ENCODE results near the gene HYAL1. TPM values are rescaled to one million over a fixed set of nuclear protein-coding genes. Genes with fewer than 3 reads are reported as not detected.

Gene HYAL1
- total RNA-seq, 1 donor from 2014 or later = 52.2 TPM

DNA sequence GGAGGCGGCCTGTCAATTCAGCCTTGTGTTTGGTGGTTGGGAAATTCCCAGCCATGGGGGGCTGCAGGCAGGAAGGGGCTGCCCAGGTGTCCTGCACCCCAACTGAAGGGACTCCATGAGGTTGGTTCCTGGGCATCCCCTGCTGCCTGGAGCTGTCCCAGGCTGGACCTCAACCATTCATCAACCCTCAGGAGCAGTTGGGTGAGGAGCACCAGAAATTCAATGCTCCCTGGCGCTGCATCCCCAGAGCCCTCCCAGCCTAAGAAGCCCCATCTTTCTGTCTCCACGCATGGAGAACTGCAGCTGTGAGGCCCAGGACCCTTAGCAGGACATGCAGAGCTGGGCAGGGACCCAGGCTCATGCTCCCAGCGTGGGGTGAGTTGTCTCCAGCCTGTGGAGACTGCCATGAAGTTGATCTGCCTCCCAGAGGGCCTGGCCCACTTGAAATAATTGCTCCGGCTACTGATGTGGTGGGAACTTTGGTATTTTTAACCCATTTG, 42.4 kb downstream of the HYAL1 start:
- H3K36me3 ChIP-seq = peaks cover 26% of the 10 kb centered on the region
- no peak for DNase-seq
- H3K9me3 ChIP-seq (replicated peaks) = peaks cover 6% of the 10 kb centered on the region
- TF ChIP-seq, protein P1, sequence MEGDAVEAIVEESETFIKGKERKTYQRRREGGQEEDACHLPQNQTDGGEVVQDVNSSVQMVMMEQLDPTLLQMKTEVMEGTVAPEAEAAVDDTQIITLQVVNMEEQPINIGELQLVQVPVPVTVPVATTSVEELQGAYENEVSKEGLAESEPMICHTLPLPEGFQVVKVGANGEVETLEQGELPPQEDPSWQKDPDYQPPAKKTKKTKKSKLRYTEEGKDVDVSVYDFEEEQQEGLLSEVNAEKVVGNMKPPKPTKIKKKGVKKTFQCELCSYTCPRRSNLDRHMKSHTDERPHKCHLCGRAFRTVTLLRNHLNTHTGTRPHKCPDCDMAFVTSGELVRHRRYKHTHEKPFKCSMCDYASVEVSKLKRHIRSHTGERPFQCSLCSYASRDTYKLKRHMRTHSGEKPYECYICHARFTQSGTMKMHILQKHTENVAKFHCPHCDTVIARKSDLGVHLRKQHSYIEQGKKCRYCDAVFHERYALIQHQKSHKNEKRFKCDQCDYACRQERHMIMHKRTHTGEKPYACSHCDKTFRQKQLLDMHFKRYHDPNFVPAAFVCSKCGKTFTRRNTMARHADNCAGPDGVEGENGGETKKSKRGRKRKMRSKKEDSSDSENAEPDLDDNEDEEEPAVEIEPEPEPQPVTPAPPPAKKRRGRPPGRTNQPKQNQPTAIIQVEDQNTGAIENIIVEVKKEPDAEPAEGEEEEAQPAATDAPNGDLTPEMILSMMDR (IDR thresholded peaks at IDR 0.05; ENCODE audit: borderline replicate concordance) = no peak
- H3K27me3 ChIP-seq (ENCODE audit: low read depth) = no peaks in the 10 kb centered on the region
- H3K27ac ChIP-seq (replicated peaks) = peak overlapping the region; percentile 99
- intact Hi-C loops (cut with micrococcal nuclease) = no loop called here
- H3K4me1 ChIP-seq = peaks cover 81% of the 10 kb centered on the region
- peak overlapping the region; percentile 79 for H3K4me3 ChIP-seq

DNA sequence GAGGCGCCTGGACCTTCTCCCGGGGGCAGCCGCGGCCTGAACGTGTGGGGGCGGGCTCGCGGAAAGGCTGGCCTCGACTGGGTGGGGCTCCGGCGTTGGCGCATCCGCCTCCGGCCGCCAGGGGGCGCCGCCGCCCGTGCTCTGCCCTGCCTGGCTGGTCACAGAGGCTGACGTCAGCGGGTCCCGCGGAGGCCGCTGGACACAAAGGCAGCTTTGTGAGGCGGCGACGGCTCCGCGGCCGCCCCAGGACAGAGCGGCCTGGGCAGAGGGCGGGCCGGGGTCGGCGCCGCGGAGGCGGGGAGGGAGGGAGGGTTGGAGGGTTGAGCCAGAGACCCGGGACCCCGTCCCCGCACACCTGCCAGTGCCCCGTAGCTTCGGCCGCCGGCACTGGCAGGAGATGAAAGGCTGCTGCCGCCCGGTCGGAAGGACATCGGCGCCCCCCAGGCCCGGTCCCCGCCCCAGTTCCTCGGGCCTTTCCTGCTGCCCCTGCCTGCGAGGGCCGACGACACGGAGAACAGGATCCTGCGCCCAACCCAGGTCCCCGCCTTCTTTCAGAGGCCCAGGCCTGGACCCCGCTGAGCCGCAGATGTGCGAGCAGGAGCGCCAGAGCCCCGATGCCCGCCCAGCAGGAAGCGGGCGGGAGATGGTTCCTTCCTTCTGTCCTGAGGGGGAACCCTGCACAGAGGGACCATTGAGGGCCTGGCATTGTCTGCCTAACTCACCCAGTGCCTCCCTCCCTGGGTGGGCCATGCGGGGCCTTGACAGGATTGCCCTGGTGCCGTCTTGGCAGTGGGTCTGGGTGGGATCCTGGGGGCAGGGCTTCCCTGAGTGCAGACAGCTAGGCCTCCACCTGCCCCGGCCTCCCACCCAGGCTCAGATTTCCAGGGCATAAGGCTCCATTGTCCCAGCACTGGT, 43.1 kb downstream of the HYAL1 start:
- no peaks in the 10 kb centered on the region for H3K27me3 ChIP-seq (ENCODE audit: low read depth)
- DNase-seq = peak; percentile 95
- intact Hi-C loops (cut with micrococcal nuclease) = no loop called here
- peak overlapping the region; percentile 99 for H3K27ac ChIP-seq (replicated peaks)
- H3K4me1 ChIP-seq = peaks cover 81% of the 10 kb centered on the region
- peak overlapping the region; percentile 79 for H3K4me3 ChIP-seq
- H3K36me3 ChIP-seq = peaks cover 33% of the 10 kb centered on the region
- TF ChIP-seq, protein P1 (IDR thresholded peaks at IDR 0.05; ENCODE audit: borderline replicate concordance) = peak; percentile 98
- H3K9me3 ChIP-seq (replicated peaks) = peaks cover 6% of the 10 kb centered on the region

DNA sequence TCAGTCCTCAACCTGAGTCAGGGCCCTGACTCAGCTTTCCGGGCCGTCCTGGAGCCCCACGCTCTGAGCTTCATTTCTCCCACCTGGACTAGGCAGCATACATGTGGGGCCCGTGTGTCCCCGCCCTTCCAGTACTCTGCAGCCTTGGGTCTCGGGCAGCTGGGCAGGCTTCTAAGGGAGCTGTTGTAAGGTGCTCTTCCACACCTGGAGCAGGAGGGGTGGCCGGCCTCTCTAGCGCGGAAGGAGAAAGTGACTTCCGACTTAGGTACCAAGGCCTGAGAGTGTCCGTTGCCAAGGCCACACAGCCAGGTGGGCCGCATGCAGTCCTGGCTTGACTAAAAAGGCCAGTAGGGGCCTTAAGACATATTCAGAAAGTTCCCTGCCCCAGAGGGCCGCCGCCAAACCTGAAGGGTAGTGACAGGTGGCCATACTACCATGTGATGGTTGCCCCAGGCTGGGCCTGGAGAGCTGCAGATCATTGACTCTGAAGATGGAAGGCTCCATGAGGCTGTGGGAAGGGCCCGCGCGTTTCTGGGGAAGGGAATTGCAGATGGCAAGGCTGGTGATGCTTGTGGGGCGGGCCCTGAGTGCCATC, 43.8 kb downstream of the HYAL1 start:
- Histone ChIP-seq H3K9me3 (replicated peaks) (peaks cover 6% of the 10 kb centered on the region), H3K4me3 (peak overlapping the region; percentile 79), H3K27ac (replicated peaks) (peak overlapping the region; percentile 99), H3K4me1 (peaks cover 81% of the 10 kb centered on the region), H3K27me3 (ENCODE audit: low read depth) (no peaks in the 10 kb centered on the region), H3K36me3 (peaks cover 38% of the 10 kb centered on the region)
- TF ChIP-seq, protein P1 (IDR thresholded peaks at IDR 0.05; ENCODE audit: borderline replicate concordance) = no peak
- no peak for DNase-seq
- intact Hi-C loops (cut with micrococcal nuclease) = no loop called here

DNA sequence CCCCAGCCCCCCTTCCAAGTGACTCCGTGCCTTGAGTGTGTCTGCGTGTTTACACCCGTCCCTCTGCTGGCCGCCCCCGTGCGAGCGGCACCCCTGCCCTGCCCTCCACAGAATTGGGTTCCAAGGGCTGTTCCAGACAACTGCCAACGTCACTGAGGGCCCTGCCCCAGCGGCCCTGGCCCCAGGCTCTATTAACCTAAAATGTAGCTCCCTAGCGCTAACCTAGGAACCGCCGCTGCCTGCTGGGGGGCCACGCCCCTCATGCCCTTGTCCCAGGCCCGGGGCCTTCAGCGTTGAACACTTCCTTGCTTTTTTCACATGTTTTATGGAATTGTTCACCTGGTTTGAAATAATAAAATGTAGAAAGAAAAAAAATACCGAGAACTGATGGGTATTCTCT, 44.4 kb downstream of the HYAL1 start:
- Histone ChIP-seq H3K4me3 (no peak overlapping the region), H3K27me3 (ENCODE audit: low read depth) (no peaks in the 10 kb centered on the region), H3K9me3 (replicated peaks) (peaks cover 6% of the 10 kb centered on the region), H3K27ac (replicated peaks) (peak overlapping the region; percentile 99), H3K4me1 (peaks cover 81% of the 10 kb centered on the region), H3K36me3 (peaks cover 44% of the 10 kb centered on the region)
- DNase-seq = no peak
- intact Hi-C loops (cut with micrococcal nuclease) = no loop called here
- TF ChIP-seq, protein P1 (IDR thresholded peaks at IDR 0.05; ENCODE audit: borderline replicate concordance) = no peak

DNA sequence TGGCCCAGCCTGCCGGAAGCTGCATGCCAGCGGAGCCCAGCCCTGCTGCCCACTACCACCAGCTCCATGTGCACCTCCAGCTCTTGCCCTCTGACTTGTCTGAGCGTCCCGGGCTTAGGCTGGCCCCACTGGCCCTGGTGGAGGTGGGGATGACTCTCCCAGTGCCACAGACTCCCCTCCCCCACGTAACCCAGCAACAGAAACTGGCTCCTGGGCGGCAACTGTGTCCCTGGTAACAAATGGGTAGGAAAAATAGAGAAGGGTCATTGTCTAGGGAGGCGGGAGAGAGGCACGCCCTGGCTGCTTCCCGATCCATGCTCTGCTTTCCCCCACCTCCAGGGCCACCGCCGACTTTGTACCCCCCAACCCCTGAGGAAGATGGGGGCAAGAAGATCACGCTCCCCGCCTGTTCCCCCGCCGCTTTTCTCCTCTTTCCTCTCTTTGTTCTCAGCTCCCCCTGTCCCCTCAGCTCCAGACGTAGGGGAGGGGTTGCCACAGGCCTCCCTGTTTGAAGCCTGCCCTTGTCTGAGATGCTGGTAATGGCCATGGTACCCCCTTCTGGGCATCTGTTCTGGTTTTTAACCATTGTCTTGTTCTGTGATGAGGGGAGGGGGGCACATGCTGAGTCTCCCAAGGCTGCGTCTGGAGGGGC, 45.2 kb downstream of the HYAL1 start:
- Histone ChIP-seq H3K4me1 (peaks cover 85% of the 10 kb centered on the region), H3K9me3 (replicated peaks) (peaks cover 6% of the 10 kb centered on the region), H3K36me3 (peaks cover 52% of the 10 kb centered on the region), H3K27ac (replicated peaks) (peak overlapping the region; percentile 99), H3K4me3 (no peak overlapping the region), H3K27me3 (ENCODE audit: low read depth) (no peaks in the 10 kb centered on the region)
- TF ChIP-seq, protein P1 (IDR thresholded peaks at IDR 0.05; ENCODE audit: borderline replicate concordance) = no peak
- intact Hi-C loops (cut with micrococcal nuclease) = no loop called here
- DNase-seq = no peak
